Kidney glomerular epithelial cell (primary cell): Measurements from ENCODE around the gene FAM174B.

Experiments used
- DNase-seq: peaks from one replicate; lab custom pipeline; 2025; lab: John Stamatoyannopoulos, UW

The FAM174B gene

DNA sequence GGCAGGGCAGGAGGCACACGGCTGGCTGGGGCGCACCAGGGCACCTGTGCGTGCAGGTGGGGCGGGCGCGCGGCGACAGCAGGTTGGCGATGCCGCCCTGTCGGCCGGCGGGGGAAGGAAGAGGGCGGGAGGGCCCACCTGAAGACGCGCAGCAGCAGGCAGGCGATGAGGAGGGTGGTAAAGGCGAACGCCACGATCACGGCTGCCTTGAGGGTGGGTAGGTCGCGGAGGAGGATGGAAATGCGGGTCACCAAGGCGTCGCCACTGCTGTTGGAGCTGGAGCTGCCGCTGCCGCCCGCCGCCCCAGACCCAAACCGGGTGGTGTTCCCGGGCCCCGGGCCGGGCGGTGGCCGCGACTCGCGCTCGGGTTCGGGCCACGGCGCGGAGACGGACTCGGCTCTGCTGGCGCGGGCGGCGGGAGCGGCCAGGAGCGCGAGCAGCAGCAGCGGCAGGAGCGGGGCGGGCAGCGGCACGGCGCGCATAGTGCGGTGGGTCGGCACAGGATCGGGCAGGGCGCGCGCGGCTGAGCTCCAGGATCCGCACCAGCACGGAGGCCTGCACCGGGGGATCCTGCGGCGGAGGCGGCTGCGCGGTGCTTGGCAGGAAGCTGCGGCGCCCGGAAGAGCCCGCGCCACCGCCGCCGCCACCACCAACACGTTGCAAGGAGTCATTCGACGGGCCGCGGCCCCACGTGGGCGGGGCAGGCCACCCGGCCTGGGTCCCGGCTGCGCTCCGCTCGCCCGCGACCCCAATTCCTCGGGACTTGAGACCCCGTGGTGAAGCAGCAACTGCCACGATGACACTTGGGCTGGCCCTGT lies at the start of gene FAM174B:
Gene FAM174B (minus strand): TSS at position 598 of the 818 bp plus-strand sequence.
- no peak for DNase-seq

DNA sequence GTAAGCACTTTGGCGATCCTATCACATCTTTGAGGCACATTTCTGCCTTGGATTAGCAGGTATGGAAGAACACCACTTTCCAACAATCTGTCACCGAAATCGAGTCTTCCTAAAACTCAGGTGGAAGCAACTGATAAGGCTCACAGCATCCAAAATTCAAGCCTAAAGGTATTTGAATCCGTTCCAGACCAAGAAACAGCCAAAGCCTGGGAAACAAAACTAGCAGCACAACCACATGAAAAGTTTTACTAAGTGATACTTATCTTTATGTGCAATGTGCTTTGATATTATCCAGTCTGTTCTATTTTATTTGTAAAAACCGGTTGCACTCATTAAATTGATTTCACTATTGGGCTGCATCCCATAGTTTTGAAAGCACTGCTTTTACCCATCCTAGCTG lies 40.5 kb upstream of the FAM174B start:
- DNase-seq: no peak

DNA sequence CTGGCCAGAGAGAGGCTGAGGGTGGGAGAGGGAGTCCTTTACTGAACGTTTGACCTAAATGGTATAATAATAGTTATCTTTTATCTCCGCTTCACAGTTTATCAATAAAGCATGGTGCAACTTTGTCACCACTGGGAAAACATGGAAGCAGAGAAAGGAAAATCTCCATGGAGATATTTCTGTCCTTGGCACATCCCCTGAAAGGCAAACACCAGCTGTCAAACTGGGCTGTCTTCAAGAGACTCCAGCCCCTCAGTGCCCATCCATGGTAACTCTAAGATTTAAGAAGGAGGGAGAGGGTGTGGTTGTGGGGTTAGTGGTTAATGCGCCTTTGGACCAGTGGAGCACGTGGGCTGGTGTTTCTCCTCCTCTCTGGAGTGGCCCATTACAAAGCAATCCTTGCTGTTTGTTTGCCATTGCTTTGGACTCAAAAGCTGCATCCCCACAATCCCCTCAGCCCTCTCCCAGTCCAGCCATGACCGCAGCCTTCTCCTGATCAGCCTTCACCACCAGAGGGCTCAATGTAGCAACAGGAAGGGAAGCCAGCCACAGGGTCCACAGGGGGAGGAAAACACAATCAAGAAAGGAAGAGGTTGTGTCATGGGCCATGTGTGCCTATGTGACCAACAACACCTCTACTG lies 38.2 kb upstream of the FAM174B start:
- no peak for DNase-seq

GRCh38 chr15:92690395-92690794 lies 34.8 kb upstream of the FAM174B start:
- DNase-seq: no peak

DNA sequence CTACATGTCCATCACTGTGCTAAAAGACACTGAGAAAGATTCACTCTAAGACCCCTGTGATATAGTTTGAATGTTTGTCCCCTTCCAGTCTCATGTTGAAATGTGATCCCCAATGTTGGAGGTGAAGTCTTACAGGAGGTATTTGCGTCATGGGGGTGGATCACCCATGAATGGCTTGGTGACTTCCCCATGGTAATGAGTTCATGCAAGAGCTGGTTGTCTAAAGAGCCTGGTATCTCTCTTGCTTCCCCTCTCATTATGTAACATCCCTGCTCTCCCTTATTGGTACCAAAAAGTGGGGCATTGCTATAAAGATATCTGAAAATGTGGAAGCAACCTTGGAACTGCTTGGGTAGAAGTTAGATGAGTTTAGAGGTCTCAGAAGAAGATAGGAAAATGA lies 32.2 kb upstream of the FAM174B start:
- no peak for DNase-seq

- peak; percentile 92 for DNase-seq
Observed at GRCh38 chr15:92687195-92687602, 31.6 kb upstream of the FAM174B start.

- no peak for DNase-seq
Observed at GRCh38 chr15:92683511-92683834, 27.9 kb upstream of the FAM174B start.

DNA sequence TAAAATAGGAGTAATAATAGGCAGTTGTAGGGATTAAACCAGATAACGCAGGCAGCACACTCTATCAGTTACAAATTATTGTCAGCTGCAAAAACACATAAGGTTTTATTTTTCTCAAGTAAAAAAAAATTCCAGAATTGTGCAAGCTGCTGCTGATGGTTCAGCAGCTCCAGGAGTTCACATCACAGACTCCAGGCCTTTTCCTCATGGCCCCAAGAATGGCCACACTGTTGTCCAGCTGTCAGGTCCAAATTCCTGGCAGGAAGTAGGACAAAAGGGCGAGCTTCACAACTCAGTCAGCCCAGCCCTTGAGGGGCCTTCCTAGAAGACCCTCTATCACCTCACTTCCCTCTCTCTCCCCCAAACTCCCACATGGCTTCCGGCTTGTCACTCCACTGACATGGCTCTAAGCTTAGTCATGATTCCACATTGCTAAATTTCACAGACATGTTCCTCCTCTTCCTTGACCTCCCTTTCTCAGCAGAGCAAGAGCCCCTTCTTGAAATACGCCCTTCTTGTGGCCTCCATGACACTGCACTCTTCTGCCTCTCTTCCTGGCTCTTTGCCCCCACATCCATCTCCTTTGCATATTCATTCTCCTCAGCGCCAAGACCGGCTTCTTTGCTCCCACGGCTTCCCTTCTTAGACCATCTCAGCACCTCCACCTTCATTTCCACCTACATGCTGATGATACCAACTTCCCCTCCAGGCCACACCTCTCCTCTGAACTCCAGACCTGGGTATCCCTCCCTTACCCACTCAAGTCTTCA lies 27.4 kb upstream of the FAM174B start:
- DNase-seq: no peak

DNA sequence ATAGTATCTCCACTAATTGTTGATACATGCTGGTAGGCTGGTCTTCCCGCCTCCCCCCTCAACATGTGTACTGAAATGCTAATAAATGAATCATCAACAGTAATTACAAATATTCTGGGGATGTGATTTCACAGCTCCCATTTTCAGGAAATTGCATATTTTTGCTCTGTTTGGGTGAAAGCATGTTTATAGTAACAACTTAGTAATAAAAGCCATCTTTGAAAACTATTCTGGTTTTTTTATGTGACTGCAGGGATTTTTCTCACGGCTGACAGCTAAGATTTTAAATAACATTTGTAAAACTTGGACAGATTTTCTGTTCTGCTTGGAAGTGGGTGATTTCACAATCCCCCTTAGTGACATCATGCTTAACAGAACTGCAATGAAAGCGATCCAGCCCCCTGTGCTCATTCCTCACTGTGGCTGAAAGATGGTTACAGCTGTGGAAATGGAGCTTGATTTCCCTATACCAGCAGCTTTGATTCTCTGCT lies 25.6 kb upstream of the FAM174B start:
- peak; percentile 38 for DNase-seq

- DNase-seq: no peak
Observed at GRCh38 chr15:92677999-92678398, 22.4 kb upstream of the FAM174B start.

GRCh38 chr15:92676561-92676960 lies 21.0 kb upstream of the FAM174B start:
- DNase-seq: no peak

- DNase-seq: no peak
Observed at GRCh38 chr15:92675485-92675884, 19.9 kb upstream of the FAM174B start.

DNA sequence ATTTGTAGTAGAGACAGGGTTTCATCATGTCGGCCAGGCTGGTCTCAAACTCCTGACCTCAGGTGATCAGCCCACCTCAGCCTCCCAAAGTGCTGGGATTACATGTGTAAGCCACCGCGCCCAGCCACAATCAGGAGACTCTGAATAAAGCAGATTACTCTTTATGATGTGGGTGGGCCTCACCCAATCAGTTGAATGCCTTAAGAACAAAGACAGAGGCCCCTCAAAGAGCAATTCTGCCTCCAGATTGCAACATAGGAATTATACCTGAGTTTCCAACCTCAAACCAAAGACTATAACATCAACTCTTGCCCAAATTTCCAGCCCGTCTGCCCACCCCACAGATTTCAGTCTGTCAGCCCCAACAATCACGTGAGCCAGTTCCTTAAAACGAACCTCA lies 18.8 kb upstream of the FAM174B start:
- no peak for DNase-seq

- DNase-seq: no peak
Observed at GRCh38 chr15:92672102-92672501, 16.5 kb upstream of the FAM174B start.

DNA sequence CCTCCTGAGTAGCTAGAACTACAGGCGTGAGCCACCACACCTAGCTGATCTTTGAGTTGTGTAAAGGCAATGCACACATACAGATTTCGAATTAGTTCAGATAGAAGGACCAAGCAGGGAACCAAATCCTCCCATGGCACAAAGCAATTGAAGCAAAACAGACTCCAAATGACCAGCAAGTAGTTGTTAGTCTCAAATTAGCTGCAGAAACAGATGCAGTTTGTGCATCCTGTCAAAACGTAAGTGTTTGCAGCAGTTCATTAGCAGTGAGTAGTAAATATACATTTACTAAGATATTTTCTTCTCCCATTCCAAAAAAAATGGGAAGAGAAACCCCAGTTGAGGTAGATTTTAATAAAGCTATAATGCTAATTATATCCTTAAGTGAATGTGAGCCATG lies 15.8 kb upstream of the FAM174B start:
- DNase-seq: no peak

GRCh38 chr15:92670621-92671020 lies 15.0 kb upstream of the FAM174B start:
- no peak for DNase-seq

GRCh38 chr15:92669432-92669831 lies 13.9 kb upstream of the FAM174B start:
- no peak for DNase-seq

DNA sequence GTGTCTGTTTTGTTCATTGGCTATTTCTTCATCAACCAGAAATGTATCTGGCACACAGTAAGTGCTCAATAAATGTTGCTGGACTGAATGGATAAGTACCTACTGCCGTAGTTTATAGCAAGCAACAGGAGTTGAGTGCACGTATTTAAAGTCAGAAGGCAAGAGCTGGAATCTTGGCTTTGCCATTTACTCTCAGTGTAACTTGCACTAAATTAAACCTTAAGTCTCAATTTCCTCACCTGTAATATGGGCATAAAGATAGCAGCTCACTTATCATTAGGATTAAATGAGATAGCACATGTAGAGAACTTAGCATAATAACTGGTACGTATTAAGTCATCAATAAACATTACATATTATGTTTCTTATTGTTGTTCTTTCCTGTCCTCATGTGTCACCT lies 13.0 kb upstream of the FAM174B start:
- no peak for DNase-seq

- DNase-seq: no peak
Observed at GRCh38 chr15:92667970-92668485, 12.5 kb upstream of the FAM174B start.

DNA sequence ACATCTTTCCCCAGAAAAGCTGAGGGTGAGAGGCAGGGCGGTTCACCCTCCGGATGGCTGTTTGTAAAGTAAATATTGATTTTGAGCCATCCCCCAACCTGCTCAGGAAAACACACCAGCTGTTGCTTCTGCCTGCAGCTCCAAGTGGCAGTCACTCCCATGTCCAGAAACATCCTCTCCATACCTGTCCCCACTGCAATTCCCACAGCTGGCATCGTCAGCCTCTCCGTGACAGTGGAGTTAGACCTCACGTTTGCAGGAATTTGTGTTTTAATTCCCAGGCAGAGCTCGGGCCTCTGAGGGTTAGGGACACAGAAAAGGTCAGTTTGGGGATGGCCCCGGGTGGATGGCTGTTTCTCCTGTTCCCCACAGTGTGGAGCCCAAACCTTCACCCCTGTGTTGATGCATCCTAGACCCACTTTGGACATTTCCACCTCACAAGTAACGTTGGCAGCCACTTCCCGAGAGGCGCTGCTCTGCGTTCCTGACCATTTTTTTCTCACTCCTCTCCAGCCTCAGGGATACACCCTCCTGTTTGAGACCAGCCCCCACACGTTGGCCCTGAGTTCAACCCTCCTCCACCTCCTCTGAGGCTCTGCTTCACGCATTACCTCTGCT lies 11.8 kb upstream of the FAM174B start:
- DNase-seq: no peak

DNA sequence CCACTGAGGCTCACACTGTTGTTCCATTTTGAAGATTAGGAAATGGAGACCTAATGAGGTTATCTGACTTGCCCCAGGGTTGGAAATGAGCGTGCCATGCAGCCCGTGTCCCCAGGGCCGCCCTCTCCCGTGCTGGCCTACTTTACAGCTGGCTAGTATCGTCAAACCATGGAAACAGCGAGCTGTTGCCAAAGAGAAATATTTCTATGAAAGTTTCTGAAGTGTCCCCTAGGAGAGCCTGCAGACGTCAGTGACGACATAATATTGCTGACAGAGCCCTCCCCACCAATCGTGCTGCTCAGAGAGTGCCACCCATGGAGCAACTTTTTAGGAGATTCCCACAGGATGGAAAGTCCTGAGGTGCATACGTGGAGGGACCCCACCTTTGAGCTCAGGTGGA lies 11.2 kb upstream of the FAM174B start:
- no peak for DNase-seq

- DNase-seq: no peak
Observed at GRCh38 chr15:92665100-92665555, 9.6 kb upstream of the FAM174B start.
